Uterus (tissue), 4 donors: Measurements from ENCODE around the gene ASCC1. TPM values are rescaled to one million over a fixed set of nuclear protein-coding genes. Genes with fewer than 3 reads are reported as not detected.

Source experiments
- DNase-seq, 2 donors: peaks; one replicate each; pipeline ENCODE4 v3.0.0-alpha.2; 2019 to 2020
- H3K27ac ChIP-seq, 2 donors: fragments of 200-600 bp; sonication (generic); 1 replicate in 1 of 2; 2 replicates in 1 of 2; pipeline ENCODE4 v1.5.1; 2016 to 2018
- H3K27me3 ChIP-seq, 2 donors: fragments of 200-600 bp; sonication (generic); one replicate each; pipeline ENCODE4 v1.5.1; 2018 to 2019; ENCODE audit warnings: control low read depth in 1 of 2
- H3K36me3 ChIP-seq, 2 donors: fragments of 200-600 bp; sonication (generic); one replicate each; pipeline ENCODE4 v1.5.1; 2019; ENCODE audit warnings: control low read depth in 1 of 2
- H3K4me1 ChIP-seq, 2 donors: fragments of 200-600 bp; sonication (generic); one replicate each; pipeline ENCODE4 v1.5.1; 2018 to 2019; ENCODE audit warnings: control low read depth in 1 of 2
- H3K4me3 ChIP-seq, 2 donors: fragments of 200-600 bp; sonication (generic); 1 replicate in 1 of 2; 2 replicates in 1 of 2; pipeline ENCODE4 v1.5.1; 2018 to 2019; ENCODE audit warnings: mild to moderate bottlenecking in 1 of 2
- H3K9me3 ChIP-seq, 2 donors: fragments of 200-600 bp; sonication (generic); one replicate each; pipeline ENCODE4 v1.5.1; 2019; ENCODE audit warnings: control low read depth in 1 of 2
- CTCF ChIP-seq, 4 experiments: fragments of 200-600 bp in 2 of 4; fragments of 450-650 bp in 2 of 4; sonication (generic) in 2 of 4; IDR thresholded peaks; one replicate each; pipeline ENCODE4 v1.5.1; 2016 to 2019; ENCODE audit warnings: antibody characterized with exemption in 4 of 4, mild to moderate bottlenecking in 2 of 4, moderate library complexity in 1 of 4
- POLR2A ChIP-seq, 2 donors: fragments of 450-650 bp; IDR thresholded peaks; one replicate each; pipeline ENCODE4 v1.6.1; 2016; ENCODE audit warnings: antibody characterized with exemption in 2 of 2, mild to moderate bottlenecking in 1 of 2, moderate library complexity in 1 of 2
- intact Hi-C: fragments of 100-400 bp; cut with DNase I; formaldehyde crosslinking; loops from one replicate; pipeline ENCODE4 v1.15.1; 2023; ENCODE audit warnings: low total_unique reads
- total RNA-seq, 4 donors: library from RNA; depleted of rRNA in 3 of 4; stranded (reverse); fragments of >200 nt in 3 of 4; gene quantifications; one replicate each; pipeline versions ENCODE4 v1.1.0 to v1.2.4, GENCODE V29; 2014 to 2023
- donor health status: DM: yes; HTN: yes; CAD: no.

ASCC1 gene
- total RNA-seq, 4 donors from 2014 or later = 17.9 to 156 (median 38.4) TPM

- H3K27me3 ChIP-seq = peaks cover 0 to 8% of the 10 kb centered on the region in 2 donors
- DNase-seq = no peak
- no peak overlapping the region for H3K27ac ChIP-seq
- H3K36me3 ChIP-seq = no peaks in the 10 kb centered on the region
- intact Hi-C loops = no loop called here
- no peaks in the 10 kb centered on the region for H3K9me3 ChIP-seq
- TF ChIP-seq POLR2A (IDR thresholded peaks at IDR 0.05) = no peak
- no peak for TF ChIP-seq CTCF (IDR thresholded peaks at IDR 0.05)
- peaks cover 0 to 15% of the 10 kb centered on the region in 2 donors for H3K4me1 ChIP-seq
- no peak overlapping the region for H3K4me3 ChIP-seq
These were observed 130.9 kb downstream of the ASCC1 start for GRCh38 chr10:72085166-72085565.

DNA sequence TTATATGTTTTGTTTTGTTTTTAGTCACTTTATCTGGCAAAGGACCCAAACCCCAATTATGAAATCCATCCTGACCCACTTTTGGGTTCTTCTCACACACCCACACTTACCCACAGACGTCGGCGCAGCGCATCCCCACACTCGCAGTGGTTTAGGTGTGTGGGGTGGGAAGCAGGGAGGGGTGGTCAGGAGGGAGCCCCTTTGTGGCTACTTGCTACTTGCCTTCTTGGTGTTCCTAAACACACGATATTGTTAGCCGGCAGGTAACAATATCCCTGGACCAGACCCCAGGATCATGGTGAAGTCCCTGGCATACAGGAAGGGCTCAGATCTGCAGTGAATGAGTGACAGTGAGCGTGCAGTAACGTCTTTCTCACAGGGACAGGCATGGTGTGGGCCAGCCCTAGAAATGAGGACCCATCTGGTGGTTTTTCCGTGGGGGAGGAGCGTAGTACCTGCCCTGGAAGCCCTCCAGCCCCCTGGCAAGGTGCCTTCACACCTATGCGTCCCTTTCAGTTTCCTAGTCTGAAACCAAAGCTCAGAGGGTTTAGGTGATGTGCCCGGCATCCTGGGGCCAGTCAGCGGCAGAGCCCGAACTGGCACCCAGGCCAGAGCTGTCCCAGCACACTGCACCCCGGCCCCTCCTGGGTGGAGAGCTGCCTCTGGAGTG is 132.2 kb downstream of the ASCC1 start:
- Histone ChIP-seq H3K4me1 (peaks cover 0 to 15% of the 10 kb centered on the region in 2 donors), H3K27me3 (peaks cover 0 to 4% of the 10 kb centered on the region in 2 donors), H3K36me3 (no peaks in the 10 kb centered on the region), H3K4me3 (no peak overlapping the region), H3K27ac (no peak overlapping the region), H3K9me3 (no peaks in the 10 kb centered on the region)
- DNase-seq = no peak
- intact Hi-C loops = no loop called here
- no peak for TF ChIP-seq POLR2A (IDR thresholded peaks at IDR 0.05)

DNA sequence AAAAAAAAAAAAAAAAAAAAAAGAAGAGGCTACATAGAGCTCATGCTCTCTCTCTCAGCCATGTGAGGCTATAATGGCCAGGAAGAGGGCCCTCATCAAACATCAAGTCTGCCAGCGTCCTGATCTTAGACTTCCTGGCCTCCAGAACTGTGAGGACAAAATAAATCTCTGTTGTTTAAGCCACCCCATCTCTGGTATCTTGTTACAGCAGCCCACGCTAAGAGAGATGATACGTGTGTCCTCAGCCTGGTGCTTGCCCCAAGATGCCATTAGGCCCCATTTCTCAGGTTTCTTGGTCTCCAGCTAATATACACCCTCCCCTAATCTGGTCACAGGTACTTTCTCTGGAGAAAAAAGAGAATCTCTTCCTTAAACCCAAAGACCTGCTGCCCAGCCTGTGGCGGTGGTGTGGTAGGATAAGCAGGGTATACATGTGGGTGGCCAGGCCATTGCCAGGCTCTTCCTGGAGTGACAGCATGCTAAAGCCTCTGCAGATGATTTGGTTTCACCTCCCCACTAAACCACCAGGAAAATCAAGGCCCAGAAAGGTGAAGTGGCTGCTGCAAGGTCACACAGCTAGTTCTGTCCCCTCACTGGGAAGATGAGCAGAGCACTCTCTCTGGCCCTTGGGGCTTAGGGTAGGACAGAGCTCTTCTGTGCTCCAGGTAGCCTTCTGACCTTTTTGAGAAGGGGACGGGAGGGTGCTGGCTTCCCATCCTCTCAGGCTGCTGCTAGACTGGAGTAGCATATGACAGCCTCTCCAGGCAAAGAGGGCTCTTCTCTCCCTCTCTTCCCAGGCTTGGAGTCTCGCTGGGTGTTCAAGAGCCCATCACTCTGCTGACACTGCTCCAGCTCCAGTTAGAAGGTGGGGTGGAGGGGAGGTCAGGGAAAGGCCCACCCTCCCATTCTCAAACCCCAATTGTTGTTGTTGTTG is 133.0 kb downstream of the ASCC1 start:
- no peak overlapping the region for H3K27ac ChIP-seq
- no peak for TF ChIP-seq CTCF (IDR thresholded peaks at IDR 0.05)
- no peak for TF ChIP-seq POLR2A (IDR thresholded peaks at IDR 0.05)
- peaks cover 0 to 11% of the 10 kb centered on the region in 2 donors for H3K4me1 ChIP-seq
- intact Hi-C loops = no loop called here
- H3K27me3 ChIP-seq = no peaks in the 10 kb centered on the region
- H3K4me3 ChIP-seq = no peak overlapping the region
- DNase-seq = no peak
- no peaks in the 10 kb centered on the region for H3K36me3 ChIP-seq
- no peaks in the 10 kb centered on the region for H3K9me3 ChIP-seq

- intact Hi-C loops = no loop called here
- Histone ChIP-seq H3K4me3 (no peak overlapping the region), H3K36me3 (no peaks in the 10 kb centered on the region), H3K27ac (no peak overlapping the region), H3K4me1 (no peaks in the 10 kb centered on the region), H3K27me3 (no peaks in the 10 kb centered on the region), H3K9me3 (no peaks in the 10 kb centered on the region)
- TF ChIP-seq CTCF (IDR thresholded peaks at IDR 0.05) (no peak), POLR2A (IDR thresholded peaks at IDR 0.05) (no peak)
- DNase-seq = no peak
These were observed 134.1 kb downstream of the ASCC1 start for GRCh38 chr10:72081772-72082590.

DNA sequence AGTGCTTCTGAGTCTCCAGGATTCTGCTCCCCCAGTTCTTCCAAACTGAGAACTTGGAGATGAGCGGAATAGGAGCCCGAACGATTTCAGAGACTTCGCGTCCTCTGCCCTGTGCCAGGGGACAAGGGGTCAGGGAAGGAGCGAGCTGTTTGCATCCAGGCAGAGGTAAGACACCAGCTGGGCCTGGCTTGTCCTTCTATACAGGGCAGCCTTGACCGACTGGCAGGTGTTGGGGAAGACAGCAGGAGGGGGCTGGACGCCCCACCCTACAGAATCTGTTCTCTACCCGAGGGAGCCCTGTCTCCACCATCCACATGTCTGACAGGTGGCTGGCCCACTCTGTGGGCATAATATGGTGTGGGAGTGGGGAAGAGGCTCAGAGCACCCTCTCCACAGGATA is 134.9 kb downstream of the ASCC1 start:
- H3K4me3 ChIP-seq = no peak overlapping the region
- no peaks in the 10 kb centered on the region for H3K9me3 ChIP-seq
- no peak for DNase-seq
- H3K27me3 ChIP-seq = no peaks in the 10 kb centered on the region
- TF ChIP-seq CTCF (IDR thresholded peaks at IDR 0.05) = no peak
- TF ChIP-seq POLR2A (IDR thresholded peaks at IDR 0.05) = no peak
- no peaks in the 10 kb centered on the region for H3K36me3 ChIP-seq
- intact Hi-C loops = no loop called here
- H3K27ac ChIP-seq = no peak overlapping the region
- H3K4me1 ChIP-seq = no peaks in the 10 kb centered on the region
